Measurements from ENCODE around the gene MAPK1. TPM values are rescaled to one million over a fixed set of nuclear protein-coding genes. Genes with fewer than 3 reads are reported as not detected.

The MAPK1 gene
- total RNA-seq, 1 experiment from 2014 or later, result 87.4 TPM

GRCh38 chr22:21741059-21741458 is 126.4 kb downstream of the MAPK1 start:
- TF ChIP-seq ATF6 (CRISPR knock-in tag; IDR thresholded peaks at IDR 0.05) (no peak), PREB (CRISPR knock-in tag; IDR thresholded peaks at IDR 0.05; ENCODE audit: borderline replicate concordance) (no peak)
- H3K27me3 Mint-ChIP-seq (ENCODE audit: low read depth), result peaks cover 29% of the 10 kb centered on the region
- CTCF ChIA-PET, result no interaction called here
- ATAC-seq, result no peak
- peaks cover 11% of the 10 kb centered on the region for H3K4me1 Mint-ChIP-seq
- H3K27ac Mint-ChIP-seq, result no peak overlapping the region
- H3K9me3 Mint-ChIP-seq, result no peaks in the 10 kb centered on the region
- no peak overlapping the region for H3K4me3 Mint-ChIP-seq
- no peak for DNase-seq (ENCODE audit: low spot score)
- H3K36me3 Mint-ChIP-seq, result no peaks in the 10 kb centered on the region
- POLR2A ChIA-PET, result no interaction called here

GRCh38 chr22:21739828-21740377 is 127.5 kb downstream of the MAPK1 start:
- Mint-ChIP-seq H3K27ac (no peak overlapping the region), H3K36me3 (no peaks in the 10 kb centered on the region), H3K4me1 (peaks cover 13% of the 10 kb centered on the region), H3K4me3 (no peak overlapping the region), H3K27me3 (ENCODE audit: low read depth) (peaks cover 32% of the 10 kb centered on the region), H3K9me3 (no peaks in the 10 kb centered on the region)
- CTCF ChIA-PET, result no interaction called here
- DNase-seq (ENCODE audit: low spot score) (no peak), ATAC-seq (no peak)
- TF ChIP-seq MLX (CRISPR knock-in tag; IDR thresholded peaks at IDR 0.05) (no peak), ZNF263 (CRISPR knock-in tag; IDR thresholded peaks at IDR 0.05; ENCODE audit: low read depth) (no peak), NR3C1 (CRISPR knock-in tag; conservative IDR thresholded peaks at IDR 0.05; ENCODE audit: low read depth) (no peak), EMX1 (CRISPR knock-in tag; IDR thresholded peaks at IDR 0.05) (no peak), CREM (CRISPR knock-in tag; IDR thresholded peaks at IDR 0.05) (no peak)
- POLR2A ChIA-PET, result interaction anchor here (0.7 kb wide), 1 partner anchor 203 kb away, joined by 3 read pairs; no protein-coding TSS in a partner anchor

GRCh38 chr22:21738966-21739365 is 128.5 kb downstream of the MAPK1 start:
- ATAC-seq (no peak), DNase-seq (ENCODE audit: low spot score) (no peak)
- H3K4me3 Mint-ChIP-seq, result no peak overlapping the region
- no peaks in the 10 kb centered on the region for H3K36me3 Mint-ChIP-seq
- no peak for TF ChIP-seq SP1 (CRISPR knock-in tag; conservative IDR thresholded peaks at IDR 0.05)
- no peak for TF ChIP-seq MXD4 (CRISPR knock-in tag; IDR thresholded peaks at IDR 0.05; ENCODE audit: borderline replicate concordance)
- TF ChIP-seq ESRRA (CRISPR knock-in tag; IDR thresholded peaks at IDR 0.05; ENCODE audit: borderline replicate concordance), result no peak
- TF ChIP-seq USF1 (CRISPR knock-in tag; IDR thresholded peaks at IDR 0.05), result no peak
- TF ChIP-seq CREM (CRISPR knock-in tag; IDR thresholded peaks at IDR 0.05), result no peak
- TF ChIP-seq NFATC4 (CRISPR knock-in tag; IDR thresholded peaks at IDR 0.05), result no peak
- TF ChIP-seq TEAD4 (CRISPR knock-in tag; IDR thresholded peaks at IDR 0.05), result no peak
- TF ChIP-seq NFYB (CRISPR knock-in tag; conservative IDR thresholded peaks at IDR 0.05; ENCODE audit: low read depth), result no peak
- no peak for TF ChIP-seq USF2 (CRISPR knock-in tag; IDR thresholded peaks at IDR 0.05)
- no peak for TF ChIP-seq IRF1 (CRISPR knock-in tag; IDR thresholded peaks at IDR 0.05)
- no peak for TF ChIP-seq SMAD4 (CRISPR knock-in tag; IDR thresholded peaks at IDR 0.05)
- TF ChIP-seq IRF2 (CRISPR knock-in tag; IDR thresholded peaks at IDR 0.05; ENCODE audit: borderline replicate concordance, low read depth), result no peak
- TF ChIP-seq ZNF281 (CRISPR knock-in tag; IDR thresholded peaks at IDR 0.05), result no peak
- TF ChIP-seq SMAD3 (CRISPR knock-in tag; IDR thresholded peaks at IDR 0.05; ENCODE audit: borderline replicate concordance), result no peak
- no peak for TF ChIP-seq CREB1 (CRISPR knock-in tag; IDR thresholded peaks at IDR 0.05)
- no peak for TF ChIP-seq ZNF219 (CRISPR knock-in tag; IDR thresholded peaks at IDR 0.05; ENCODE audit: borderline replicate concordance)
- TF ChIP-seq MYBL2 (CRISPR knock-in tag; IDR thresholded peaks at IDR 0.05), result no peak
- no peak for TF ChIP-seq OVOL2 (CRISPR knock-in tag; IDR thresholded peaks at IDR 0.05; ENCODE audit: borderline replicate concordance)
- peaks cover 17% of the 10 kb centered on the region for H3K4me1 Mint-ChIP-seq
- ChIA-PET POLR2A (no interaction called here), CTCF (no interaction called here)
- no peak overlapping the region for H3K27ac Mint-ChIP-seq
- no peaks in the 10 kb centered on the region for H3K9me3 Mint-ChIP-seq
- peaks cover 41% of the 10 kb centered on the region for H3K27me3 Mint-ChIP-seq (ENCODE audit: low read depth)
